Liver (tissue), 9 donors: ENCODE data around the gene ZNF80. TPM values are rescaled to one million over a fixed set of nuclear protein-coding genes. Genes with fewer than 3 reads are reported as not detected.

Source experiments
- DNase-seq: peaks from one replicate; pipeline ENCODE4 v3.0.0-alpha.2; 2017; ENCODE audit warnings: low spot score
- H3K27ac ChIP-seq, 2 donors: one replicate each; pipeline ENCODE4 v1.7.0; 2013; ENCODE audit warnings: inconsistent platforms in 2 of 2, low read length in 2 of 2, control low read depth in 1 of 2, low read depth in 1 of 2, mild to moderate bottlenecking in 1 of 2
- H3K27me3 ChIP-seq, 4 donors: one replicate each; pipeline versions ENCODE4 v1.6.1 to v1.7.0; 2013; ENCODE audit warnings: low read length in 3 of 4, inconsistent platforms in 1 of 4, mild to moderate bottlenecking in 1 of 4, moderate library complexity in 1 of 4; ENCODE audit not compliant: control insufficient read depth in 4 of 4, insufficient read depth in 4 of 4
- H3K36me3 ChIP-seq, 4 donors: one replicate each; pipeline versions ENCODE4 v1.6.1 to v1.7.0; 2013; ENCODE audit warnings: low read length in 3 of 4, mild to moderate bottlenecking in 3 of 4, low read depth in 1 of 4, moderate library complexity in 1 of 4; ENCODE audit not compliant: control insufficient read depth in 4 of 4, insufficient read depth in 3 of 4
- H3K4me1 ChIP-seq, 4 donors: one replicate each; pipeline versions ENCODE4 v1.6.1 to v1.7.0; 2013; ENCODE audit warnings: low read length in 3 of 4, mild to moderate bottlenecking in 3 of 4, moderate library complexity in 1 of 4; ENCODE audit not compliant: control insufficient read depth in 4 of 4, insufficient read depth in 4 of 4
- H3K4me3 ChIP-seq, 3 donors: one replicate each; pipeline versions ENCODE4 v1.6.1 to v1.7.0; 2013; ENCODE audit warnings: low read length in 3 of 3, control low read depth in 1 of 3, low read depth in 1 of 3, mild to moderate bottlenecking in 1 of 3
- H3K9ac ChIP-seq, 2 donors: one replicate each; pipeline ENCODE4 v1.7.0; 2013; ENCODE audit warnings: low read length in 2 of 2, mild to moderate bottlenecking in 2 of 2, moderate library complexity in 2 of 2, control low read depth in 1 of 2, low read depth in 1 of 2
- H3K9me3 ChIP-seq, 4 donors: one replicate each; pipeline versions ENCODE4 v1.6.1 to v1.7.0; 2013; ENCODE audit warnings: low read length in 3 of 4; ENCODE audit not compliant: control insufficient read depth in 4 of 4
- ATF3 ChIP-seq: IDR thresholded peaks from 2 replicates; pipeline ENCODE4 v1.6.1; 2016; ENCODE audit warnings: antibody characterized with exemption
- EGR1 ChIP-seq, 2 donors: IDR thresholded peaks; 2 replicates each; pipeline ENCODE4 v1.6.1; 2016 to 2018; ENCODE audit warnings: antibody characterized with exemption in 2 of 2, low read depth in 2 of 2
- FOXA1 ChIP-seq: IDR thresholded peaks from 2 replicates; pipeline ENCODE4 v1.6.1; 2016; ENCODE audit warnings: antibody characterized with exemption
- GABPA ChIP-seq, 2 donors: IDR thresholded peaks in 1 of 2; conservative IDR thresholded peaks in 1 of 2; 2 replicates each; pipeline ENCODE4 v1.6.1; 2016; ENCODE audit warnings: antibody characterized with exemption in 2 of 2, mild to moderate bottlenecking in 1 of 2, moderate library complexity in 1 of 2
- HNF4G ChIP-seq: IDR thresholded peaks from 2 replicates; pipeline ENCODE4 v1.6.1; 2016; ENCODE audit warnings: antibody characterized with exemption
- NR2F2 ChIP-seq: IDR thresholded peaks from 2 replicates; pipeline ENCODE4 v1.6.1; 2016; ENCODE audit warnings: antibody characterized with exemption
- RAD21 ChIP-seq, 2 donors: IDR thresholded peaks; 2 replicates each; pipeline ENCODE4 v1.6.1; 2016; ENCODE audit warnings: antibody characterized with exemption in 2 of 2, mild to moderate bottlenecking in 2 of 2
- SP1 ChIP-seq: IDR thresholded peaks from 2 replicates; pipeline ENCODE4 v1.6.1; 2018; ENCODE audit warnings: antibody characterized with exemption, mild to moderate bottlenecking
- YY1 ChIP-seq: IDR thresholded peaks from 2 replicates; pipeline ENCODE4 v1.6.1; 2016; ENCODE audit warnings: antibody characterized with exemption, mild to moderate bottlenecking
- WGBS: extraction: QIAGEN DNeasy Blood & Tissue Kit; methylation state at CpG from one replicate; pipeline ENCODE4 v1.1.7; 2013; 5-methylcytosine and 5-hydroxymethylcytosine counted together
- polyA plus RNA-seq, 2 donors: library from polyadenylated mRNA; stranded (reverse) in 1 of 2; unstranded in 1 of 2; fragments of 200-250 nt in 1 of 2; fragments of >200 nt in 1 of 2; fragmentation: Nextera tagmentation in 1 of 2; extraction: Ambion mirVana in 1 of 2; gene quantifications; one replicate each; pipeline versions ENCODE4 v1.2.1 to v1.2.3, GENCODE V29; 2013 to 2015
- total RNA-seq, 2 donors: library from RNA; depleted of rRNA; stranded (reverse); fragments of >200 nt; gene quantifications; one replicate each; pipeline ENCODE4 v1.2.3, GENCODE V29; 2014
- TF ChIP-seq, protein P1 (sequence below): IDR thresholded peaks from 2 replicates; pipeline ENCODE4 v1.6.1; 2016; ENCODE audit warnings: antibody characterized with exemption
- TF ChIP-seq, protein P2 (sequence below): IDR thresholded peaks from 2 replicates; pipeline ENCODE4 v1.6.1; 2016; ENCODE audit warnings: antibody characterized with exemption
- TF ChIP-seq, protein P3 (sequence below): IDR thresholded peaks from 2 replicates; pipeline ENCODE4 v1.6.1; 2016; ENCODE audit warnings: antibody characterized with exemption, mild to moderate bottlenecking
- donor health status: healthy.
- donor health status: healthy.
- donor health status: healthy.
- donor health status: healthy.
- donor health status: healthy.

ZNF80 gene
- total and polyA plus RNA-seq, 4 donors: 0.06 TPM; not detected in 3

DNA sequence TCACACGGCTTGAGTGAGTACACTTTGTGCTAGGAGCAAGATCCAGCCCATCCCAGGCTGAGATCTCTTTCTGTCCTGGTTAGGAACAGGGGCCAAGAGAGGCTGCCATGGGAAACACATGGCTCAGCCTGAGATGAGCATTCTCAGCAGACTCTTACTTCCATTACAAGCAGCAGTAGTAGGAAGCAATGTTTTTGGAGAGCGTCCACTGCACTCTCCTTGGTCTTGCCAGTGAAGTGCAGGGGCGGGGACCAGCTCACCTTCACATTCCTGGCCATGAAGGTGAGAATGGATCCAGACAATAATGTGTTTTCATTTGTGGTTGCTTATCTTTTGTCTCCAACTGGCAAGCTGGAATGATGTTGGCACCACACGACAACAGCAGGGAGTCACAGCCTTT is 24.7 kb downstream of the ZNF80 start (continued):
- TF ChIP-seq, protein P1, sequence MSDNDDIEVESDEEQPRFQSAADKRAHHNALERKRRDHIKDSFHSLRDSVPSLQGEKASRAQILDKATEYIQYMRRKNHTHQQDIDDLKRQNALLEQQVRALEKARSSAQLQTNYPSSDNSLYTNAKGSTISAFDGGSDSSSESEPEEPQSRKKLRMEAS: no peak
- no peak for TF ChIP-seq FOXA1
- no peak for TF ChIP-seq NR2F2
- no peak for TF ChIP-seq GABPA (IDR thresholded peaks at IDR 0.05 in 1 of 2, conservative IDR thresholded peaks at IDR 0.05 in 1 of 2)
- no peak for TF ChIP-seq ATF3

DNA sequence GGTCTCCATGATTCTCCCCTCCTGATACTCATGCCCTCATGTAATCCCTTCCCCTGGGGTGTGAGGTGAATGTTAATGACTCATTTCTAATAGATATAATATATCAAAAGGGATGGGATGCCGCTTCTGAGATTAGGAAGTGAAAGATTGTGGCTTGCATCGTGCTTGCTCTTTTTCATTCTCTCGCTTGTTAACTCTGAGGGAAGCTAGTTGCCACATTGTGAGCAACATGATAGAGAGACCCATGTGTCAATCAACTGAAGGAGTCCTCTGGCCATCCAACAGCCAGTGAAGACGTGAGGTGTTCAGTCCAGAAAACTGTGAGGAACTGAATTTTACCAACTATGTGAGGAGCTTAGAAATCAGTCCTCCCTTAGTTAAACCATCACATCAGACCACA is 29.6 kb downstream of the ZNF80 start:
- H3K27me3 ChIP-seq: peaks cover 0 to 3% (median 1%) of the 10 kb centered on the region in 4 donors
- TF ChIP-seq, protein P1: no peak
- TF ChIP-seq, protein P2, sequence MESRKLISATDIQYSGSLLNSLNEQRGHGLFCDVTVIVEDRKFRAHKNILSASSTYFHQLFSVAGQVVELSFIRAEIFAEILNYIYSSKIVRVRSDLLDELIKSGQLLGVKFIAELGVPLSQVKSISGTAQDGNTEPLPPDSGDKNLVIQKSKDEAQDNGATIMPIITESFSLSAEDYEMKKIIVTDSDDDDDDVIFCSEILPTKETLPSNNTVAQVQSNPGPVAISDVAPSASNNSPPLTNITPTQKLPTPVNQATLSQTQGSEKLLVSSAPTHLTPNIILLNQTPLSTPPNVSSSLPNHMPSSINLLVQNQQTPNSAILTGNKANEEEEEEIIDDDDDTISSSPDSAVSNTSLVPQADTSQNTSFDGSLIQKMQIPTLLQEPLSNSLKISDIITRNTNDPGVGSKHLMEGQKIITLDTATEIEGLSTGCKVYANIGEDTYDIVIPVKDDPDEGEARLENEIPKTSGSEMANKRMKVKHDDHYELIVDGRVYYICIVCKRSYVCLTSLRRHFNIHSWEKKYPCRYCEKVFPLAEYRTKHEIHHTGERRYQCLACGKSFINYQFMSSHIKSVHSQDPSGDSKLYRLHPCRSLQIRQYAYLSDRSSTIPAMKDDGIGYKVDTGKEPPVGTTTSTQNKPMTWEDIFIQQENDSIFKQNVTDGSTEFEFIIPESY: no peak
- TF ChIP-seq HNF4G (no peak), EGR1 (IDR thresholded peaks at IDR 0.05; ENCODE audit: low read depth in 2 of 2) (no peak), SP1 (no peak), FOXA1 (no peak), YY1 (no peak), NR2F2 (no peak), RAD21 (IDR thresholded peaks at IDR 0.05) (no peak)
- H3K36me3 ChIP-seq: no peaks in the 10 kb centered on the region
- H3K9ac ChIP-seq: no peak overlapping the region
- H3K9me3 ChIP-seq: no peaks in the 10 kb centered on the region
- DNase-seq: no peak
- WGBS: 67% methylated on average over 4 of the region's 4 CpGs
- no peak overlapping the region for H3K4me3 ChIP-seq
- no peak overlapping the region for H3K27ac ChIP-seq
- no peaks in the 10 kb centered on the region for H3K4me1 ChIP-seq

- 60% methylated on average over 3 of the region's 3 CpGs for WGBS
- no peak overlapping the region for H3K4me3 ChIP-seq
These were observed 31.0 kb downstream of the ZNF80 start for GRCh38 chr3:114206342-114206741.

More at GRCh38 chr3:114206342-114206741, 31.0 kb downstream of the ZNF80 start:
- Histone ChIP-seq H3K9ac (no peak overlapping the region), H3K27ac (no peak overlapping the region), H3K27me3 (peaks cover 0 to 3% (median 1%) of the 10 kb centered on the region in 4 donors), H3K4me1 (no peaks in the 10 kb centered on the region), H3K36me3 (no peaks in the 10 kb centered on the region), H3K9me3 (no peaks in the 10 kb centered on the region)
- TF ChIP-seq, protein P1: no peak
- TF ChIP-seq ATF3: no peak
- no peak for TF ChIP-seq SP1
- TF ChIP-seq GABPA (IDR thresholded peaks at IDR 0.05 in 1 of 2, conservative IDR thresholded peaks at IDR 0.05 in 1 of 2): no peak
- no peak for TF ChIP-seq FOXA1
- TF ChIP-seq, protein P3, sequence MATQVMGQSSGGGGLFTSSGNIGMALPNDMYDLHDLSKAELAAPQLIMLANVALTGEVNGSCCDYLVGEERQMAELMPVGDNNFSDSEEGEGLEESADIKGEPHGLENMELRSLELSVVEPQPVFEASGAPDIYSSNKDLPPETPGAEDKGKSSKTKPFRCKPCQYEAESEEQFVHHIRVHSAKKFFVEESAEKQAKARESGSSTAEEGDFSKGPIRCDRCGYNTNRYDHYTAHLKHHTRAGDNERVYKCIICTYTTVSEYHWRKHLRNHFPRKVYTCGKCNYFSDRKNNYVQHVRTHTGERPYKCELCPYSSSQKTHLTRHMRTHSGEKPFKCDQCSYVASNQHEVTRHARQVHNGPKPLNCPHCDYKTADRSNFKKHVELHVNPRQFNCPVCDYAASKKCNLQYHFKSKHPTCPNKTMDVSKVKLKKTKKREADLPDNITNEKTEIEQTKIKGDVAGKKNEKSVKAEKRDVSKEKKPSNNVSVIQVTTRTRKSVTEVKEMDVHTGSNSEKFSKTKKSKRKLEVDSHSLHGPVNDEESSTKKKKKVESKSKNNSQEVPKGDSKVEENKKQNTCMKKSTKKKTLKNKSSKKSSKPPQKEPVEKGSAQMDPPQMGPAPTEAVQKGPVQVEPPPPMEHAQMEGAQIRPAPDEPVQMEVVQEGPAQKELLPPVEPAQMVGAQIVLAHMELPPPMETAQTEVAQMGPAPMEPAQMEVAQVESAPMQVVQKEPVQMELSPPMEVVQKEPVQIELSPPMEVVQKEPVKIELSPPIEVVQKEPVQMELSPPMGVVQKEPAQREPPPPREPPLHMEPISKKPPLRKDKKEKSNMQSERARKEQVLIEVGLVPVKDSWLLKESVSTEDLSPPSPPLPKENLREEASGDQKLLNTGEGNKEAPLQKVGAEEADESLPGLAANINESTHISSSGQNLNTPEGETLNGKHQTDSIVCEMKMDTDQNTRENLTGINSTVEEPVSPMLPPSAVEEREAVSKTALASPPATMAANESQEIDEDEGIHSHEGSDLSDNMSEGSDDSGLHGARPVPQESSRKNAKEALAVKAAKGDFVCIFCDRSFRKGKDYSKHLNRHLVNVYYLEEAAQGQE: no peak
- TF ChIP-seq, protein P2: no peak
- no peak for TF ChIP-seq RAD21 (IDR thresholded peaks at IDR 0.05)
- DNase-seq: no peak
